ENCODE measurements around the gene AHI1.

AHI1 gene

DNA sequence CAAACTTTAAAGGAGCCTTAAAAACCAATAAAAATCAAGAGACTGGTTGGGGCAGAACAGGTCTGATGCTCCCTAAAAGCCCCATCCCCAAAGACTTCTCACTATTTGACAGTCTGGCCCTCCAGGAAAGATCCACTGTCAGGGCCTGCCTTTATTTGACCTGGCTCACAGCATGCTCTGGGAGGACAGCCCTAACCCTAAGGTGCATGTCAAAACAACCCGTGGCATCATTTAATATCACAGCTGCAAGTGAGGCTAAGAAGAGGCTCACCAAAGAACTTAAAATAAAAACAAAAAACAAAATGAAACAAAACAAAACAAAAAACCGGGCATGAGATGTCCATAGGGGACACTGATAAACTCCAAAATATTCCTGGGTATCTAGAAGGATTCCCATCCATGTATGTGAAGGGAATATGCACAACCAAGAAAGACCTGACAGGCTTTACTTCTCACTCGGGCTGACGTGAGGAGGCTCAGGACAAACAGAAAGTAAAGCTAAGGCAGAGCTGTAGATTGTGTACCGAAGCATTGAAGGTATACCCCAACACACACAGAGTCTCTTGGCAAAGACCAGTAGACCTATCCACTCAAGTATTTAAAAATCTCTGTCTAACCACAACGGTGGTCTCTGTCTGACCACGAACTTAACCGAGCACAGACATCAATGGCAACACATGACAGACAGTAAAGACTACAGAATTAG lies 57.3 kb downstream of the AHI1 start:
- no peak for DNase-seq

- DNase-seq, result peak; percentile 30
Observed at GRCh38 chr6:135439549-135439948, 58.0 kb downstream of the AHI1 start.

DNA sequence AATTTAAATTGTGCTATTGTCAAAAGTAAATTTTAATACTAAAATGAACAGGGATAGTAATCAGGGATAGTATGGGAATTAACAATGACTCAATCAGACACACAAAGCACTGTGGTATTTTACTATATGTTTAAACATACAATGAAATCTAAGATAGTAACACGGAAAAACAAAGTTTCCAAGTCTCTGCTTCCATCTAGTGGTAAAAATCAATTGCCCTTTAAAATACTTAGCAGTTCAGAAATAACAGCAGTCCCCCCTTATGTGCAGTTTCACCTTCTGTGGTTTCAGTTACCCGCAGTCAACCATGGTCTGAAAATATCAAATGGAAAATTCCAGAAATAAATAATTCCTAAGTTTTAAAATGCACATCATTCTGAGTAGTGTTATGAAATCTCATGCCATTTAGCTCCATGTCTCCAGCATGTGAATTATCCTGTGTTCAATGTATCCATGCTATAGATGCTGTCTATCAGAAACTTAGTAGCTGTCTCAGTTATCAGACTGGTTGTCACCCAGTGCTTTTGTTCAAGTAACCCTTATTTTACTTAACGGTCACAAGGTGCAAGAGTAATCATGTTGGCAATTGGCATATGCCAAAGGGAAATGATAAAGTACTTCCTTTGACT lies 58.5 kb downstream of the AHI1 start:
- DNase-seq, result peak; percentile 69

GRCh38 chr6:135434991-135435390 lies 62.5 kb downstream of the AHI1 start:
- DNase-seq, result no peak

DNA sequence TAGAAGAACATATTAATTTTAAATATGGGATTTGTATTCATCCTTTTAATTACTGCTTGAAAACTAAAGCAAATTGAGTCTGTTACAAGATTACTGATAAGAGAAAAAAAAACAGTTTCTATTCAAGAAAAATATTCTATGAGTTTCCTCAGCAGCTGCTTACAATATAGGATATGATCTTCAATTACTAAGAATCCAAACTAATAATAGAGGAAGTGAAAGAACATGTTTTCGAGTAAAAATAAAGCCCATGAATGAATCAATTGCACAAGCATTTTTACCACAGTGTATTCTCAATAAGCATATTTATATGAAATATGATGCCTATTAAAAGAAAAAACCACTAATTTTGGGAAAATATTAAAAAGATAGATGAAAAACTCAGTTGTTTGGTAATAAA lies 63.4 kb downstream of the AHI1 start:
- no peak for DNase-seq

DNA sequence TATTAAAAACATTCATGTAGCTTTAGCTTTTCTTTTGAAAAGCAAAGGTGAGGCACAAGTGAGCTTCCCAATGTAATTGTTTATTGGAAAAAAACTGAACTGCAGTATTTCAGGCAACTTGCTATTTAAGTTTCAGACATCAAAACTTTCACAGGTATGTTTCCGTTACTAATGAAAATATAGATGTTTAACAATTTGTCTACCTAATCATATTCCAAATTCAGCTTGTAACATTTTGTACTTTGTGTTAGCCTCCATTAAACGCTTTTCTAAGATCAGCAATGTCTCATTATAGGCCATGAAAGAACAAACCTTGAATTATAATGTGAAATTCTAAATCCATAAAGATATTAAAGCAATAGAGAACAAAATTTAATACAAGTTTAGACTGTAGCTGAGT lies 69.5 kb downstream of the AHI1 start:
- DNase-seq, result no peak

GRCh38 chr6:135426833-135427232 lies 70.7 kb downstream of the AHI1 start:
- DNase-seq, result no peak

GRCh38 chr6:135424385-135424784 lies 73.2 kb downstream of the AHI1 start:
- DNase-seq, result peak; percentile 85

DNA sequence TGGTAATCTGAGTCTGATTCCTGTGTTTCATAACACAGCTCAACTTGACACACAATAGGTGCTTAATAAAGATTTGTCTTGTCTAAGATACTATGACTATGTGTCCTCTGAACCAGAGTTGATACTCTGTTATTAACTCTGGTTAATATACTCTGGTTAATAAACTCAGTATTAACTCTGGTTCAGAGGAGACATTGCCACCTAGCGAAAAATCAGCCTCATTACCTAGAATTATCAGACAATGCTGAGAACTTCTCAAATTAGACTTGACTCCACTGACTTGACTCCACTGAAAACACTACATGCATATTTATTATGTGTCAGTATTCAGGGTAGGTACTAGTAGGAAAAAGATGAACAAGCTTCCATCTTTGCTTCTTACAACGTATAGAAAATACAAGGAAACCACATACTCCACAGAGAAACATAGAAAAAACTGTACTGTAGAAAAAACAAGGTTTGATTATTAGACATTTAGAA lies 73.9 kb downstream of the AHI1 start:
- peak; percentile 78 for DNase-seq

DNA sequence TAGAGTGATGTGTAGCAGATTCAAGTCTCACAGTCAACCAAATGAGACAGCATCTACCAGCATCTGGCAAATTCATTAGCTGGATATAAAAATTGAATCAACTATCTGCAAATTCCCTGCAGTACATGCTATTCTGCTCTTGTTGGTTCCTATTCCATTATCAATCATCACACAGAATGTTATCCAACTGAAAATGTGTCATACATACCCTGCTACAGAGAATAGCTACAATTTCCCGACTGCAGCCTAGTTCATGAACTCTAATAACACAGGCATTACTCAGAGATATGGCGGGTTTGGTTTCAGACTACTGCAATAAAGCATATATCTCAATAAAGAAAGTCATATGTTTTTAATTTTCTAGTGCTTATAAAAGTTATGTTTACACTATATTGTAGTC lies 78.4 kb downstream of the AHI1 start:
- DNase-seq, result no peak

GRCh38 chr6:135418040-135418760 lies 79.3 kb downstream of the AHI1 start:
- no peak for DNase-seq

GRCh38 chr6:135412761-135413160 lies 84.8 kb downstream of the AHI1 start:
- DNase-seq, result no peak

GRCh38 chr6:135411849-135412248 lies 85.7 kb downstream of the AHI1 start:
- no peak for DNase-seq

- no peak for DNase-seq
Observed at GRCh38 chr6:135411339-135411738, 86.2 kb downstream of the AHI1 start.

- DNase-seq, result no peak
Observed at GRCh38 chr6:135410856-135411255, 86.7 kb downstream of the AHI1 start.

- DNase-seq, result no peak
Observed at GRCh38 chr6:135403584-135403983, 94.0 kb downstream of the AHI1 start.

DNA sequence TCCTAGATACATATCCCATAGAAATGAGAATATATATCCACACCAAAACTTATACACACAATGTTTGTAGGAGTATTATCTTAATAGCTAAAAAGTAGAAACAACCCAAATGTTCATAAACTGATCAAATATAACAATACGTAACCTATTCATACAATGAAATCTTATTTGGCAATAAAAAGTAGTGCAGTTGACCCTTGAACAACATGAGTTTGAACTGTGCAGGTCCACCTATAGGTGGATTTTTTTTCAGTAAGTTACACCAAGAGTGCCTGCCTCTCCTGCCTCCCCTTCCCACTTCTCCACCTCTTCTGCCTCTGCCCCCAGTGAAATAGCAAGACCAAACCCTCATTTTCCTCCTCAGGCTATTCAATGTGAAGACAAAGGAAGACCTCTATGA lies 95.2 kb downstream of the AHI1 start:
- no peak for DNase-seq

DNA sequence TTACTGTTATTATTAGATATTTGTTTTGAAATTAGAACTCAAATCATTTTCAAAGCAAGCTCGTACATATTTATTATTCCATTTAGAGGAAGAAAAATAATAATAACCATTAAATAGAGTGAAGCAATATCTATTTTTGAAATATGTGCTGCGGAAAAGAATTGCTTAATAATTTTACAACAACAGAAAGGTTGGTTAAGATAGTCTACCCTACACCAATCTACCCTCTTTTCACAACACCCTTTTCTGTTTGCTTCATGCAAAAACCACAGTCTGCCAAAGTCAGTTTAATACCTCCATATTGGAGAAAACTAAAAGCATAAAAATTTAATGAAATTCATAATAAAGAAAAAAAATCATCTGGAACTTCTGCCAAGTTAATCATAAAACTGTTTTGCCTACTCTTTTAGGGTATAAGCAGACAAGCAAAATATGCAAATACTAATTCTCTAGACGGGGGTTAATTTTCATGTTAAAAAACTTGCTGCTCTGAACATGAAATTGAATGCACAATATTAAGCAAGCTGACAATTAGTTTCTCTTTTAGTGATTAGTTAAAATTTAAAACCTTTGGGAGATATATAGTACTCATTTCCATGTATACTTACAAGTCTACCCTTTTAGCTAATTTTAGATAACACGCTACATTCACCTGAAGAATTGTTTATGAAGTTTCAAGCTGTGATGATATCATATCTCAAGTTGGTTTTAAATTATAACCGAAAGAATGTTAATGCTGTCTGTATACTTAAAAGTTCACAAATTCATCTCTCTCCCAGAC lies 100.2 kb downstream of the AHI1 start:
- DNase-seq, result no peak

- DNase-seq, result no peak
Observed at GRCh38 chr6:135395136-135395535, 102.4 kb downstream of the AHI1 start.

DNA sequence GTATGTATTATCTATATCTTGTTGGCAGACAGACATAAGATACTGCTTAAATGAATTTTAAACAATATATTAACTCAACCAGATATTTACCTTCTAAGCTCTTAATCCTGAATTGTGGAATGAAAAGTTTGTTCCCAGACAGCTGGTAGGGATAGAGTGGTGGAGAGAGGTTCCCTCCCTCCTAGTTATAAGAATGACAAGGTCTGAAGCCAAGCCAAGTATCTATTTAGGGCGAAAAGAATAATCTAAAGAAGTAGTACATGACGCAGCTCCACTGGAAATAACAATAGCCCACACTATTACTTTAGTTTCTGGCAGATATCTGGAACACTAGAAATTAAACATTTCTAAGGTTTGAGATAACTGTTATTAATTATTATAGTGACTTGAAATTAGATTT lies 104.3 kb downstream of the AHI1 start:
- no peak for DNase-seq

DNA sequence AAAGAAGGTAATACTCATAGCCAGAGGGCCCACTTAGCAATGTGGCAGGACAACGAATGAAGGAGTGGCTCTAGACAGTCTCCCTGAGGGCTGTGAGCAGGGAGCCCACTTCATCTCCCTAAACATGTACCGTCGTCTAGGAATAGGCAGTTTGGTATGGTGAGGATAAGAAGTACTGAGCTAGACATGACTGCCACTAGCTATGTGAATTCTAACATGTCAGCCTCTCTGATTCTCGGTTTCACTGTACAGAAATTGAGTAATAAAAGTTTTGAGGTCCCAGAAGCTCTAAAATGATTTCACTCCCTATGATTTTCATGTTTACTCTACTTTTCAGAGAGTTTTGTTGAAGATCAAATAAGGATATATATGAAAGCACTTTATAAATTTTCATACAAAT lies 107.1 kb downstream of the AHI1 start:
- DNase-seq, result peak; percentile 51

DNA sequence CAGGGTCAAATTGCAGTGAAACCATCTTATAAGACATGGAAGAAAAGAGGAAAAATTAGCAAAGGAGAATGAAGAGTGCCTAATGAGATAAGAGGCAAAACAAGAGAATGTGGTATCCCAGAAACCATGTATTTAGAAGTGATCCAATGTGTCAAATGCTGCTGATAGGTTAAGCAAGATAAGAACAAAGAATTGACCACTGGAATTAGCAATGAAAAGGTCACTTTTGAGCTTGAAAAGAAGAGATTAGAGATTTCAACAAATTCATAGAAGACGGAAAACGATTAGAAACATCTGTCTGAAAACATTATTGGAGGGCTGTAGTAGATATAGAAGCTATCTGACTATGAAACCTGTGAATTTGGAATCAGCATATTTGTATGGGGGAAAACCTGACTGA lies 112.2 kb downstream of the AHI1 start:
- DNase-seq, result no peak

- DNase-seq, result no peak
Observed at GRCh38 chr6:135383766-135384165, 113.8 kb downstream of the AHI1 start.

Data from activated CD4-positive, alpha-beta T cell treated with anti-CD3 and anti-CD28 coated beads, Interleukin-2, amount 50 U/mL, for 16 hours (primary cell).